ENCODE data around the gene NOL6. TPM values are rescaled to one million over a fixed set of nuclear protein-coding genes. Genes with fewer than 3 reads are reported as not detected.

The NOL6 gene
- polyA plus RNA-seq, 1 donor from 2014 or later = 15.5 TPM

DNA sequence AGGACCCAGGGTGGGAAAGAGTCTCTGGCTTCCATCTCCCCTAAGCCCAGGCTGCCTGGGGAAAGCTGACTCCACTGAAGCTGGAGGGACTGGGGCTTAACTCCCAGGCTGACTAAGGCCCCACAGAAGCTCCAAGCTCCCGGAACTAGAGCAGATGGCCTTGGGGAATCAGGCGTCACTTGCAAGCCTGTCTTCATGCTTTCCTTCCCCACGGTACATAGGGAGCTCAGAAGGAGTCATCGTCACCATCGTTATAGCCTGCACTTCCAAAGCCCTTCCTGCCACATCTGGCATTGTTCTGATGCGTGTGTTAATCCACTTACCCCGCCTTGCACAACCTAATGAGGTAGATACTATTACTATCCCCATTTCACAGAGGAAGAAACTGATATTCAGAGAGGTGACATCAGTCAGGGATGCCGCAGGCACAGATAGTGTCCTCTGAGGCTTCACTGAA, 37.9 kb downstream of the NOL6 start:
- H3F3A ChIP-seq (ENCODE audit: insufficient read depth, low read length, poor library complexity, severe bottlenecking) = no peaks in the 10 kb centered on the region
- no peak overlapping the region for H3K4me3 ChIP-seq (ENCODE audit: low read length)
- no peak overlapping the region for H2AFZ ChIP-seq (ENCODE audit: low read depth, low read length)
- no peaks in the 10 kb centered on the region for H3K27me3 ChIP-seq (ENCODE audit: insufficient read depth, low read depth, low read length)
- H3K27ac ChIP-seq (ENCODE audit: low read length) = no peak overlapping the region
- H3K9ac ChIP-seq (ENCODE audit: low read length) = no peak overlapping the region
- no peak overlapping the region for H3K4me2 ChIP-seq (ENCODE audit: low read length)
- H3K36me3 ChIP-seq (ENCODE audit: insufficient read depth, low read length) = no peaks in the 10 kb centered on the region
- H4K20me1 ChIP-seq (ENCODE audit: insufficient read depth) = no peaks in the 10 kb centered on the region
- no peaks in the 10 kb centered on the region for H3K79me2 ChIP-seq (replicated peaks; ENCODE audit: insufficient read depth, low read length)
- H3K9me3 ChIP-seq (ENCODE audit: low read length) = no peaks in the 10 kb centered on the region
- H3K9me2 ChIP-seq (ENCODE audit: insufficient read depth, low read length) = no peaks in the 10 kb centered on the region
- TF ChIP-seq, protein P1, sequence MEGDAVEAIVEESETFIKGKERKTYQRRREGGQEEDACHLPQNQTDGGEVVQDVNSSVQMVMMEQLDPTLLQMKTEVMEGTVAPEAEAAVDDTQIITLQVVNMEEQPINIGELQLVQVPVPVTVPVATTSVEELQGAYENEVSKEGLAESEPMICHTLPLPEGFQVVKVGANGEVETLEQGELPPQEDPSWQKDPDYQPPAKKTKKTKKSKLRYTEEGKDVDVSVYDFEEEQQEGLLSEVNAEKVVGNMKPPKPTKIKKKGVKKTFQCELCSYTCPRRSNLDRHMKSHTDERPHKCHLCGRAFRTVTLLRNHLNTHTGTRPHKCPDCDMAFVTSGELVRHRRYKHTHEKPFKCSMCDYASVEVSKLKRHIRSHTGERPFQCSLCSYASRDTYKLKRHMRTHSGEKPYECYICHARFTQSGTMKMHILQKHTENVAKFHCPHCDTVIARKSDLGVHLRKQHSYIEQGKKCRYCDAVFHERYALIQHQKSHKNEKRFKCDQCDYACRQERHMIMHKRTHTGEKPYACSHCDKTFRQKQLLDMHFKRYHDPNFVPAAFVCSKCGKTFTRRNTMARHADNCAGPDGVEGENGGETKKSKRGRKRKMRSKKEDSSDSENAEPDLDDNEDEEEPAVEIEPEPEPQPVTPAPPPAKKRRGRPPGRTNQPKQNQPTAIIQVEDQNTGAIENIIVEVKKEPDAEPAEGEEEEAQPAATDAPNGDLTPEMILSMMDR (IDR thresholded peaks at IDR 0.05; ENCODE audit: poor library complexity, severe bottlenecking) = no peak
- TF ChIP-seq SMC3 (conservative IDR thresholded peaks at IDR 0.05; ENCODE audit: poor library complexity) = no peak

DNA sequence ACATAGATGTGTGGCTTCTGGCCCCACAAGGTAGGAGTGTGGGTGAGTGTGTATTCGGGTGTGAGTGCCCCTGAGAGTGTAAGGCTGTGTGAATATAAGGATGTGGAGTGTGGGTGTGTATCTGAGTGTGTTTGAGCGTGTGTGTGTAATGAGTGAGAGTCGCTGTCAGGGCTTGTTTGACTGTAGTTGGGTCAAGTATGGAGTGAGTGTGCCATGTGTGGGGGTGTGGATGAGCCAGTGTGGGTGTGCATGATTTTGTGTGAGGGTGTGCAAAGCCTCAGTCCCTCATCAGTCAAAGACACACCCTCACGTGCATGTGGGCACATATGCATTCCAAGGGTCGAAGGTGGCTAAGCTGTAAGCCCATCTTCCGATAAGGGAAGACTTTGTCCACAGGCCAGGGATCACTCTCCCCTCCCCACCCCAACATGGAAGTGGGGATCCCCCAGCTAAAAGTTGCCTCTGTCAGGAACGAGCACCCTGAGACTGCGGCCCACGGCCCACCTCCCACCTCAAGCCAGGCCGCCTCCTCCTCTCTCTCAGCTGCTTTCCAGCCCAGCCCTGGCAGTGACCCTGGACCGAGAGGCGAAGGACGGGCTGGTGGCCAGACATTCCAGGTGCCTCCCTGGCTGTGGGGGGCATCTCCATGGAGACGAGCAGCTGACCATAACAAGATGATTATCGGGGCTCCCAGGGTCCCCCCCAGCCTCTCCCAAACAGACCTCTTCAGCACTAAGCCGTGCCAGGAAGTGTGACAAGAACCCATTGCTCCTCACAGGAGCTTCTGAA, 39.2 kb downstream of the NOL6 start:
- no peak overlapping the region for H3K4me3 ChIP-seq (ENCODE audit: low read length)
- H3K9me2 ChIP-seq (ENCODE audit: insufficient read depth, low read length) = no peaks in the 10 kb centered on the region
- no peaks in the 10 kb centered on the region for H3K27me3 ChIP-seq (ENCODE audit: insufficient read depth, low read depth, low read length)
- TF ChIP-seq, protein P1 (IDR thresholded peaks at IDR 0.05; ENCODE audit: poor library complexity, severe bottlenecking) = no peak
- TF ChIP-seq EZH2 (IDR thresholded peaks at IDR 0.05; ENCODE audit: borderline replicate concordance, insufficient read depth, low read length, poor library complexity, severe bottlenecking) = no peak
- no peak for TF ChIP-seq MXI1 (conservative IDR thresholded peaks at IDR 0.05; ENCODE audit: poor library complexity, severe bottlenecking)
- no peak for TF ChIP-seq SMC3 (conservative IDR thresholded peaks at IDR 0.05; ENCODE audit: poor library complexity)
- H3K36me3 ChIP-seq (ENCODE audit: insufficient read depth, low read length) = no peaks in the 10 kb centered on the region
- no peaks in the 10 kb centered on the region for H3F3A ChIP-seq (ENCODE audit: insufficient read depth, low read length, poor library complexity, severe bottlenecking)
- H3K79me2 ChIP-seq (replicated peaks; ENCODE audit: insufficient read depth, low read length) = no peaks in the 10 kb centered on the region
- H3K9me3 ChIP-seq (ENCODE audit: low read length) = no peaks in the 10 kb centered on the region
- no peak overlapping the region for H3K27ac ChIP-seq (ENCODE audit: low read length)
- no peak overlapping the region for H2AFZ ChIP-seq (ENCODE audit: low read depth, low read length)
- no peaks in the 10 kb centered on the region for H4K20me1 ChIP-seq (ENCODE audit: insufficient read depth)
- H3K9ac ChIP-seq (ENCODE audit: low read length) = no peak overlapping the region
- H3K4me2 ChIP-seq (ENCODE audit: low read length) = no peak overlapping the region

DNA sequence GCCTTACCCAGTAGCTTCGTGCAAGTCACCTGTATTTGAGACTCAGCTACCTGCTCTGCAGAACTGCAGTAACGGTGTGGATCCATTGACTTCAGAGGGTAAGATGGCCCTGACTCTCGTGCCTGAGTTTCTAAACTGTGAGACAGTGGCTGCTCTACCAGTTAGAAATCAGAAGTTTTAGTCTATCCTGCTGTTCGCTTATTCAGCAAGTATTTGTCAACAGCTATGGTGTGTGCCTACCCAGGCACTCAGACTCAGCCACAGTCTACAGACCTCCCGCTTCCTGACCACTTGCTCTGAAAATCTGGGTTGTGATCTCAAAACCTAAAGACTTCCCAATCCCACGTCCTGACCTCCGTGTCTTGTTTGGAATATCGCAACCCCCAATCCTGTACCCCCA, 39.9 kb downstream of the NOL6 start:
- no peaks in the 10 kb centered on the region for H3F3A ChIP-seq (ENCODE audit: insufficient read depth, low read length, poor library complexity, severe bottlenecking)
- H3K79me2 ChIP-seq (replicated peaks; ENCODE audit: insufficient read depth, low read length) = no peaks in the 10 kb centered on the region
- no peak overlapping the region for H2AFZ ChIP-seq (ENCODE audit: low read depth, low read length)
- H3K36me3 ChIP-seq (ENCODE audit: insufficient read depth, low read length) = no peaks in the 10 kb centered on the region
- no peak for TF ChIP-seq RAD21 (conservative IDR thresholded peaks at IDR 0.05)
- TF ChIP-seq MXI1 (conservative IDR thresholded peaks at IDR 0.05; ENCODE audit: poor library complexity, severe bottlenecking) = no peak
- no peak for TF ChIP-seq EP300 (conservative IDR thresholded peaks at IDR 0.05; ENCODE audit: poor library complexity, severe bottlenecking)
- no peak for TF ChIP-seq SMC3 (conservative IDR thresholded peaks at IDR 0.05; ENCODE audit: poor library complexity)
- TF ChIP-seq TAF1 (IDR thresholded peaks at IDR 0.05; ENCODE audit: low read depth) = no peak
- TF ChIP-seq POLR2AphosphoS5 (IDR thresholded peaks at IDR 0.05) = no peak
- TF ChIP-seq, protein P2, sequence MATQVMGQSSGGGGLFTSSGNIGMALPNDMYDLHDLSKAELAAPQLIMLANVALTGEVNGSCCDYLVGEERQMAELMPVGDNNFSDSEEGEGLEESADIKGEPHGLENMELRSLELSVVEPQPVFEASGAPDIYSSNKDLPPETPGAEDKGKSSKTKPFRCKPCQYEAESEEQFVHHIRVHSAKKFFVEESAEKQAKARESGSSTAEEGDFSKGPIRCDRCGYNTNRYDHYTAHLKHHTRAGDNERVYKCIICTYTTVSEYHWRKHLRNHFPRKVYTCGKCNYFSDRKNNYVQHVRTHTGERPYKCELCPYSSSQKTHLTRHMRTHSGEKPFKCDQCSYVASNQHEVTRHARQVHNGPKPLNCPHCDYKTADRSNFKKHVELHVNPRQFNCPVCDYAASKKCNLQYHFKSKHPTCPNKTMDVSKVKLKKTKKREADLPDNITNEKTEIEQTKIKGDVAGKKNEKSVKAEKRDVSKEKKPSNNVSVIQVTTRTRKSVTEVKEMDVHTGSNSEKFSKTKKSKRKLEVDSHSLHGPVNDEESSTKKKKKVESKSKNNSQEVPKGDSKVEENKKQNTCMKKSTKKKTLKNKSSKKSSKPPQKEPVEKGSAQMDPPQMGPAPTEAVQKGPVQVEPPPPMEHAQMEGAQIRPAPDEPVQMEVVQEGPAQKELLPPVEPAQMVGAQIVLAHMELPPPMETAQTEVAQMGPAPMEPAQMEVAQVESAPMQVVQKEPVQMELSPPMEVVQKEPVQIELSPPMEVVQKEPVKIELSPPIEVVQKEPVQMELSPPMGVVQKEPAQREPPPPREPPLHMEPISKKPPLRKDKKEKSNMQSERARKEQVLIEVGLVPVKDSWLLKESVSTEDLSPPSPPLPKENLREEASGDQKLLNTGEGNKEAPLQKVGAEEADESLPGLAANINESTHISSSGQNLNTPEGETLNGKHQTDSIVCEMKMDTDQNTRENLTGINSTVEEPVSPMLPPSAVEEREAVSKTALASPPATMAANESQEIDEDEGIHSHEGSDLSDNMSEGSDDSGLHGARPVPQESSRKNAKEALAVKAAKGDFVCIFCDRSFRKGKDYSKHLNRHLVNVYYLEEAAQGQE (IDR thresholded peaks at IDR 0.05; ENCODE audit: borderline replicate concordance) = no peak
- no peak for TF ChIP-seq EZH2 (IDR thresholded peaks at IDR 0.05; ENCODE audit: borderline replicate concordance, insufficient read depth, low read length, poor library complexity, severe bottlenecking)
- TF ChIP-seq, protein P1 (IDR thresholded peaks at IDR 0.05; ENCODE audit: poor library complexity, severe bottlenecking) = no peak
- H3K9me2 ChIP-seq (ENCODE audit: insufficient read depth, low read length) = no peaks in the 10 kb centered on the region
- H3K27me3 ChIP-seq (ENCODE audit: insufficient read depth, low read depth, low read length) = no peaks in the 10 kb centered on the region
- H3K9me3 ChIP-seq (ENCODE audit: low read length) = no peaks in the 10 kb centered on the region
- no peaks in the 10 kb centered on the region for H4K20me1 ChIP-seq (ENCODE audit: insufficient read depth)
- no peak overlapping the region for H3K27ac ChIP-seq (ENCODE audit: low read length)
- no peak overlapping the region for H3K4me2 ChIP-seq (ENCODE audit: low read length)
- no peak overlapping the region for H3K4me3 ChIP-seq (ENCODE audit: low read length)
- no peak overlapping the region for H3K9ac ChIP-seq (ENCODE audit: low read length)
